HuH-7.5 (cell line): ENCODE measurements around the gene RBP5.

ENCODE experiments used
- DNase-seq: peaks from one replicate; pipeline ENCODE4 v3.0.0; 2011; ENCODE audit warnings: low spot score

Gene RBP5

DNA sequence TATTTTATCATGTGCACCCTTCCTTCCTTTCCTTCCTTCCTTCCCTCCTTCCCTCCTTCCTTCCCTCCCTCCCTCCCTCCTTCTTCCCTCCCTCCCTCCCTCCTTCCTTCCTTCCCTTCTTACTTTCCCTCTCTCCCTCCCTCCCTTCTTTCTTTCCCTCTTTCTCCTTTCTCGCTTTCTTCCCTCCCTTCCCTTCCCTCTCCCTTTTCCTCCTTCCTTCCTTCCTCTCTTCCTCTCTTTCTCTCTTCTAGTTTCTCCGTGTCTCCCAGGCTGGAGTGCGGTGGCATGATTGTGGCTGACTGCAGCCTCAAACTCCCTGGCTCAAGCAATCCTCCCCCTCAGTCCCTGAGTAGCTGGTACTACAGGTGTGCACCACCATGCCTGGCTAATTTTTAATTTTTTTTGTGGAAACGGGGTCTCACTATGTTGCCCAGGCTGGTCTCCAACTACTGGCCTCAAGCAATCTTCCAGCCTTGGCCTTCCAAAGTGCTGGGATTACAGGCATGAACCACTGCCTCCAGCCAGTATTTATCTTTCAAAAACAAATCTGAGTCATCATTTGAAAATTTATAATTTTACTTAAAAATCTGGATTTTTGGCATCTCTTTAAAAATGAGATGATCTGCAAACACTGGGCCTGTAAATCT is 27.5 kb downstream of the RBP5 start:
- DNase-seq: no peak

DNA sequence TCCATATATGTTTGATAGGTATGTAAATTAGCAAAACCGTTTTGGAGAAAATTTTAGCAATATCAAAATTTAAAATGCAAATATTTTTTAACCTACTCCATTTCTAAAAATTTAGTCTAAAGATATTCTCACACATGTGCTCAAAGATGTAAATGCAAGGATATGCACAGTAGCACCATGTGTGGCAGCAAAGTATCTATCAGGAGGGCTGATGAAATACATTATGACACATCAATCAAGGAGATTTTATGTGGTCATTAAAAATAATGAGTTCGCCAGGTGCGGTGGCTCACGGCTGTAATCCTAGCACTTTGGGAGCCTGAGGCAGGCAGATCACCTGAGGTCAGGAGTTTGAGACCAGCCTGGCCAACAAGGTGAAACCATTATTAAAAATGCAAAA is 28.4 kb downstream of the RBP5 start:
- no peak for DNase-seq

DNA sequence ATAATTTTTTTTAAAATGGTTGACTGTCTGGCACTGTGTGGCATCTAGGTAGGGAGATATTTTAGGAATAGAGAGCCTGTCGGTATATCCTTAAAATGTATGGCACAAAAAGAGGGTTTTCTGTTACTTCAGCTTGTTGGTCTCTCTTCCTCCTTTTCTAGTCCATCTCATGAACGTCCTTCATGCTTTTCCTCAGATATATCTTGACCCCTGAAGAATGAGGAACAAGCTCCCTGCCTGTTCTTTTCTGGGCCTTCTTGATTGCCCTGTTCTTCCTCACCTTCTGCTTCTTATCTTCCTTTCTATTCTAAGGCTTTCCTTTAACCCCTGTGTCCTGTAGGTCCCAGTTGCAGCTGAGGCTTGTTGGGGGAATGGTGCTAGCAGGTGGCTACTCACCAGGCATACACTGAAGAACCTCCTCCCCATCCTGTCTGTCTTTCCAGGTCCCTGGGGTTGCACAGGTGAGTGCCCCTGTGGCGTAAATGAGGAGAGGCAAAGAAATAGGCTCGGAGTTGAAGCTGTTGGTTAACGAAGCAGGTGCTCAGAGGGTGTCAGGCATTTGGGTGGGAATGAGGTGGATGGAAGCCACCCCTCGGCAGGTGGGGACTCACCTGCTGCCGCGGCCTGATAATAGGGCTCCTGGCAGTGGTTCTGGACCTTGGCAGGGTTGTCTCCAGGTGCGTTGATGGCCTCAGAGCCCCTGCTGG is 29.2 kb downstream of the RBP5 start:
- DNase-seq: no peak

DNA sequence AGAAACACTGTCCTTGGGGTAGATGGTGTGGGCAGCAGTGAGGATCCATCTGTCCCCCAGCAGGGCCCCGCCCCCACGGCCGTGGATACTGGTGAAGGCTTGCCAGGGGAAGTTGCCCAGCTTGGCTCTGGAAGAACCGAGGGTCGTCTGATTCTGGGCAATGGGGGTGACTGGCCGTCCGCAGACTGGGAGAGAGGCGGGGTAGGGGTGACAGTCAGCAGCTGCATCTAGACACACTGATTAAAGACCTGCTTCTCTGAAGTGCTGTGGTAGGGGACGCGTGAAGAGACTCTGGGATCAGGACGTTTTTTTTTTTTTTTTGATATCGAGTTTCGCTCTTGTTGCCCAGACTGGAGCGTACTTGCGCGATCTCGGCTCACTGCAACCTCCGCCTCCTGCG is 31.7 kb downstream of the RBP5 start:
- DNase-seq: no peak

DNA sequence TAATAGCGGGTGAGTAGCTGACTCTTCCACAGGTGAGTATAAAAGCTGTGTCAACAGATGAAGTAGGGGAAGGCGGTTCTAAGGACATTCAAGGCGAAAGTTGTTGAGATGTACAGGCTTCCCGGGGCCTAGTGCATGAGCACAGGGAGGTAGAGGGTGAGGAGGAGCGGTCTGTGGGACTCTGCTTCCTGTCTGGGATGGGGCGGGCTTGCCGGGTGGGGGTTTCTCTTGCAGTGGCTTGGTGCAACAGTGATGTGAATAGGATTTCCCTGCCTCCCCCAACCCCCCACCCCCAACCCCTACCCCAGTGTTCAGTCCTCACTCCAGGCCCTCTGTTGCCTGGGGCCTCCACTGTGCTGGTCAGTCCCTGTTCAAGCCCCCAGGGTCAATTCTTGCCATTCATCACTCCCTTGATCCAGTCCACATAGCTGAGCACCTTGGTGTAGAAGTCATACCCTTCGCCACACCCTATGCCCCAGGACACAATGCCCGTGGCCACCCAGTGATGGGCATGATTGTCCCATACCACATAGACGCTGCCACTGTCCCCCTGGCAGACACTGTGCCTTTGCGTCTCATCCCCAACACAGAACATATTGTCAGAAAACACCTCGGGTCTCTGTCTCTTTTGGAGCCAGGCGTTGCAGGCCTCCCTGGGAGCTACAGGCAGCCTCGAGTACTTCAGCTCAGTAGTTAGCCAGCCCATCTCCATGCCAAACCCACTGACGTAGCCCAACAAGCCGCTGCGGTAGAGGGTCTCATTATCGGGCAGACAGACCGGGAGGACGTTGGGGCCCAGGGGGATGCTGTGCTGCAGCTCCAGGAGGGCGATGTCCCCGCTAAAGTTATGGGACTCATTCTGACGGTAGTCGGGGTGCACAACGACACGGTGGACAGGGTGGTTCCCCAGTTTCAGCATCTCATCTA is 32.4 kb downstream of the RBP5 start:
- no peak for DNase-seq

DNA sequence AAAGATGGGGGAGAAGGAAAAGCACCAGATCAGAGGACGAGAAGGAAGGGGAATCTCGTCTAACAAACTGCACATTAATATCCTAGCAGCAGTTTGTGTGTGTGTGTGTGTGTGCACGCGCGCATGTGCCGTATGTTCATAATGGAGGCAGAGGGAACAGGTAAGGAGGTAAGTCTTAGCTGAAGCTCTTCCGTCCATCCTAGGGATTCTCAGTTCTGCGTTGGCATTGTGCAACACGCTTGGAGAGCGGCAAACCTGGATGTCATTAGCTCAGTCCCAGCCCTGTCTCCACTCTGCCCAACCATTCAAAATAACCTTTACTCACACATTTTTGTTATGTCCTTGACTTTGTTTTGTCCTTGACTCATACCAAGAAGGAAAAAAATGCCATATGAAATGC is 34.8 kb downstream of the RBP5 start:
- no peak for DNase-seq

DNA sequence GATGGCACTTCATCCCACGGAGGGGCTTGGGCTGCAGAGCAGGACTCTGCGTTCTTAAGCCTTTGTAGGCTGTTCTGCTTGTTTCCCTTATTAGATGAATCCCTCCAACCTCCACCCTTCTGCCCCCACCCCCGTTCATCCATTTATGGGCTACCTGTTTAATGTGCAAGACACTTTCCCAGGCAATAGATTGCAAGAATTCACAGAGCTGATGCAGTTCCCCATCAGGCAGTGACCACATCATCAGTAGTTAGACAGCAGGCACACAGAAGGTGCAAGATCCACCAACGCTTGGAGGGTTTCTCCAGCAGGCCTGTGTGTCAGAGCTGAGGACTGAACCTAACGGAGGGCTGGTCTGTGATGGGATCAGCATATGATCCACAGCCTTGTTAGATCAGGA is 35.2 kb downstream of the RBP5 start:
- no peak for DNase-seq

DNA sequence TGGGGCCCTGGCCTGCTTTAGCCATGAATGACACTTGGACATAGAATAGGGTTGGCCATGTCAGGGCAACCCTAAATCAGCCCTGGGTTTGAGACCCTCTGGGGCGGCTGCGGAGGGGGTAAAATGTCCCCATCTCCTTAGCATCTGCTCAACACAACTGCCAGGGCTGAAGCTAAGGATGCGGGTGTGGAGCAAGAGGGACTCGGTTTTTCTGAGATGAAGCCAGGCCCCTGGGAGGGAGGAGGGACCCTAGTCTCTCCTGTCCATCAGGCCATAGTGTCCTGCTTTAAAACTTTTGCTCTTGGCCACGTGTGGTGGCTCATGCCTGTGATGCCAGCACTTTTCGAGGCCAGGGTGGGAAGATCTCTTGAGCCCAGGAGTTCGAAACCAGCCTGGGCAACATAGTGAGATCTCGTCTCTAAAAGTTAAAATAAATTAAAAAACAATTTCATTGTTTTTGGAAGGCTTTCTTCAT is 35.7 kb downstream of the RBP5 start:
- no peak for DNase-seq

DNA sequence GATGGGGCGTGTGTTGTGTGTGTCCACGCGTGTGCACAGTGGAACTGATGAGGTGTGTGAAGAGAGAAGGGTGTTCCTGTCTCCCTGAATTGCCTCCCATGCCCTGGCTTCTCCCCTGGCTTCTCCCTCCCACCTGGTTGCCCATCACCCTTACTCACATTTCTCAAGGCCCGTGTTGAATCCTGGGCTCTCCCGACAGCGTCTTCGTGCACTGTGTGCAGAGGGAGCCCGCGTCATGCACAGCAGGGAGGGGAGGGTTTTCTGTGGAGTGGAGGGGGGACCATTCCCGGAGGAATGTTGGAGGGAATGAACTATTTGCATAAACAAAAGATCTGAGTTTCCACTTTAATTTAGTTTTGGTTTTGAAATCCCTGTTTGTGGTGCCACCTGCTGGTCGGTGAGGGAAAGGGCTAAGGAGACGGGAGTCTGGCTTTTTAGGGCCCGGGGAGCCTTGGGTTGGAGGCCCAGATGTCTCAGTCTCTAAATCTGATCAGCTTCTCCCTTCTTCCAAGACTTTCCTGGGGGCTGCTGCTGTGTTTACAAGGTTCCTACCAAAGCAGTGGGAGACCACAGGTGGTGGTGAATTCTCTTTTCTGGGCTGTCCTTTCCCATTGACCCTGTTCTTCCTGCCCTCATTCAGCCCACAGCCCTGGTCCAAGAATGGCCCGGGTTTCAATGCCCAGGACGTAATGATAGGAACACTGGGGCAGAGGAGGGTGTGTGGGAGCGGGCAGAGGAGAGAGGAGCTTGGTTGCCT is 36.3 kb downstream of the RBP5 start, which contains the start of gene C1R:
C1R (minus strand) TSS at position 217 of the 757 bp plus-strand sequence; CDS start at position 160, 57 bp downstream.
- peak; percentile 46 for DNase-seq

DNA sequence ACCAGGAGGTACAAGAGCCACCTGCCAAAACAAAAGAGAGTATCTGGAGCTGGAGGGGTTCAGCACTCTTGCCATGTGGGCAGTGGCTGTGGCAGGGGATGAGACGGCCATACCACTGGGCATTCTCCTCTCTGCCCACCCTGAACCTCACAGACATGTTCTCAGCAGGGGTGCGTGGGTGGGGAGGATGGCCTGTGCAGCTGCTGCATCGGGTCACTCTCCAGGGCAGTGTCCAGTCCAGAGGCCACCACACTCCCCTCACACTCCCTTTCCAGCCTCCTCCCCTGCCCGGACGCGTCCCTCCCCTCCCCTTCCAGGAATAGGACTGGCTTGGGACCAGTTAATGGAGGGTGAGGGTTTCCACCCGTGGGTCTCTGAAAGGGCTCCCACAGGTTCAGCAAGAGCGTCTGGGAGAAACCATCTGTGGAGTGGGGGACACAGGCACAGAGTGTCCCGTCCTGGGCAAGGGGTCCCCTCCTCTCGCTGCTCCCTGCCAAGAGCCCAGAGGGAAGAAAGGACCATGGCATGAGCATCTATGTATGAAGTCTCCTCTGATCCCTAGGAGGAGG is 36.9 kb downstream of the RBP5 start:
- DNase-seq: no peak

DNA sequence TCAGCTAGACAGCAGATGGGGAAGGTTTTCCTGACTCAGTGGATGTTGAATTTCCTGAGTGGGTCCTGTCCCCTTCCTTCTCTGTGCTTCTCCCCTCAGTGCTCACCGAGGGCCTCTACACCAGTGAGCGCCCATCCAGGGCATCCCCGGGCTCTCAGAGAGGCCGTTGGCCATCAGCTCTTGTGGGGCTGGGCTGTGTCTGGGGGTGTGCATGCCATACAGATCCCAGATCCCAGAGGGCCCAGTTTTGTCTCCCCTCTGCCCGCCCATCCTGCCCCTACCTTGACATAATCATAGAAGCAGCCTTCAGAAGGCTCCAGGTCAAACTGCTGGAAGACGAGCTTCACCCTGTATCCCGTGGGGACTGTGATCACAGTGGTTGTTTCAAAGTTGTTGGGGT is 37.5 kb downstream of the RBP5 start:
- no peak for DNase-seq

DNA sequence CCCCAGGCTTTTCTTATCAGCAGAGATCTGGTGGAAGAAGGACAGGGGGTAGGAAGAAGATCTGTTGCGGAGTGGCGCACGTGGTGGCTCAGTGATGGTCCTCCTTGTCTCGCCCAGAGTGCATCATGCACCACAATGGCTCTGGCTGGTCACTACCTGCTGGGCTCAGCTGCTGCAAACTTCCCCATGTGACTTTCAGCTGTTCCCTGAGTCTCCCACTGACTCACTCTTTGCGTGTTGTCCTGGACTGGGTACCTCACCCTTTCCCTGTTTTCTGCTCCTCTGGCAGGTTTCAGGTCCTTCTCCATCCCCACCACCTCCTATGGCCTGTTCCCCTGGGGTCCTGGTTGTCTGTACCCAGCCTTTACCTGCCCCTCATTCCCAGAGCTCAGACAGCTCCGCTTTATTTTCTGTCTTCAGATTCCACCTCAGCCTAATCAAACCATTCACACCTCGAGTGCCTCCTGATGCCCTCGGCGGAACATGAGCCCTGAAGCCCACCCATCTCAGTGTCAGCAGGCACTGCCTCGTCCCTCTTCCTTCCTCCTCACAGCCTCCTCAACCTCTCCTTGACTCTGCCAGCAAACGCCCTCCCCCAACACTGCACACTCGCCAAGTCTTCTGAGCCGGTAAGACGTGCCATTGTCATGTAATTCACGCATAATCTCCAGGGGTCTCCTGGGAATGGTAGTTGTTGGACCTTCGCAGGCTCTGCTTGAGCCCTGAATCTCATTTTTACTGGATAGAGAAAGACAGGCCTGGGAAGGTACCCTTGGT is 38.3 kb downstream of the RBP5 start:
- DNase-seq: no peak

DNA sequence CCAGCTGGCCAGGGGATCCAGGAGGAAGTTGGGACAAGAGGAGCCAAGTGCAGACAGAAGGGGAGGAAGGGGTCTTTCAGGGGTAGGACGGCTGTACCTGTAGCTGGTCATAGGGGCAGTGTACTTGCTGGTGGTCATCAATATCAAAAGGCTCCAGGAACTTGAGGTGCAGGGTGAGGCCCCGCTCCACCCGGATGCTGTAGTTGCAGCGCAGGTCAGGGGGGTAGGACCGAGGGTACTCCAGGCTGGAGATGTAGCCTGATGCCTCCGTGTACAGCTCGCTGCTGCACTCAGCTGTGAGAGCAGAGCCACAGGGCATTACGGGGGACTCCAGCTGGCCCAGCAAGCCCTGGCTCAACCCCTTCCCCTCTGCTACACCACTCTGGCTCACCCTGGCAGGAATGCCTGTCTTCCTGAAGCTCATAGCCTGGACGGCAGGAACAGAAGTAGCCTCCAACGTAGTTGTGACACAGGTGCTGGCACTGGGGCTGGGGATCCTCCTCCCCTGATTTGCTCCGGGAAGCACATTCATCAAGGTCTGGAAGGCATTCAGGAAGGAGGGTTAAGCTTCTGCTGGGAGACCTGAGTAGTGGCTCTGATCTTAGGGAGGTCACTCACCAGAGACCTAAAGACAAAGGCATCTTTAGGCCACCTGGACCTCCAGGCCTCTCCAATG is 39.4 kb downstream of the RBP5 start:
- DNase-seq: no peak

DNA sequence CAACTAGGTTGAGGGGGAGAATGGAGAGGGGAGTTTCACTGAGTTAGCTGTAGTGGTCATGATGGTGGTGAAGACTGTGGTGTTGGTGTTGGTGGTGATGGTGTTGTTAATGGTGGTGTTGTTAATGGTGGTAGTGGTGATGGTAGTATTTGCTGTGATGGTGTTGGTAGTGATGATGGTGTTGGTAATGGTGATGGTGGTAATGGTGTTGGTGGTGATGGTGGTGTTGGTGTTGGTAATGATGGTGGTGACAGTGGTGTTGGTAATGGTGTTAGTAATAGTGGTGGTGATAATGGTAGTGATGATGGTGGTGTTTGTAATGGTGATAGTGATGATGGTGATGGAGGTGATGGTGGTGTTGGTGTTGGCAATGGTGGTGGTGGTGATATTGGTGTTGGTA is 45.6 kb downstream of the RBP5 start:
- DNase-seq: no peak

DNA sequence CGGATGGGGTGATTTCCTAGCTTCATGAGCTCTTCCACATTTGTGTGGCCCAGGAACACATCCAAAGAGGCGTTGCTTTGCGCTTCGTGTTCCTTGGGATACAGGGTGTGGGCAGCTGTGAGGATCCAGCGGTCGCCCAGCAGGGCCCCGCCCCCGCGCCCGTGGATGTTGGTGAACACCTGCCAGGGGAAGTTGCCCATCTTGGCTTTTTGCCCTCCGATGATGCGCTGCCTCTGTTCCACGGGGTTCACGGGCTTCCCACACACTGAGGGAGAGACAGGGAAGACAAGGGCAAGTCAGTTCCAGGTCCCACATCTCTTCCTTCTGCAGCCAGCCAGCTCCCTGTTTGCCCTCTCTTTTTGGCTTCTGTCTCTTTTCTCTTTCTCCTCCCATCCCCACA is 47.7 kb downstream of the RBP5 start:
- DNase-seq: no peak

DNA sequence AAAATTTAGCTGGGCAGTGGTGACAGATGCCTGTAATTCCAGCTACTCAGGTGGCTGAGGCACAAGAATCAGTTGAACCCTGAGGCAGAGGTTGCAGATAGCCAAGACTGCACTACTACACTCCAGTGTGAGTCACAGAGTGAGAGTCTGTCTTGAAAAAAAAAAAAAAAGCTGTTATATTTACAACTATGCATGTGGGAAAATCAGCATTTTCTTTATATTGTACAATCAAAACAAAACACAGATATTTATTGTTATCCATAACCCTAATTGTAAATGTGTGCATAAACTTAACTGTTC is 48.9 kb downstream of the RBP5 start:
- DNase-seq: no peak

DNA sequence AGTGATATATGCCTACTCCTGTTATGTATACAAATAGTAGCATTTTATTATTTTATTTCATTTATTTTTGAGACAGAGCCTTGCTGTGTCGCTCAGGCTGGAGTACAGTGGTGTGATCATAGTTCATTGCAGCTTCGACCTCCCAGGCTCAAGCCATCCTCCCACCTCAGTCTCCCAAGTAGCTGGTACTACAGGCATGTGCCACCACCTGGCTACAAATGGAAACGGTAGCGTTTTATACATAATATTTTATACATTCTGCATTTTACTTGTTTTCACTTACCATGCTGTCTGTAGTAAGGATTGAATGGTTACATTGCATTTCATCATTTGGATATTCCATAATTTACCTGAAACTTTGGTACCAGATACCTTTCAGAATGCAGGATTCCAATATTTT is 50.5 kb downstream of the RBP5 start:
- DNase-seq: no peak

DNA sequence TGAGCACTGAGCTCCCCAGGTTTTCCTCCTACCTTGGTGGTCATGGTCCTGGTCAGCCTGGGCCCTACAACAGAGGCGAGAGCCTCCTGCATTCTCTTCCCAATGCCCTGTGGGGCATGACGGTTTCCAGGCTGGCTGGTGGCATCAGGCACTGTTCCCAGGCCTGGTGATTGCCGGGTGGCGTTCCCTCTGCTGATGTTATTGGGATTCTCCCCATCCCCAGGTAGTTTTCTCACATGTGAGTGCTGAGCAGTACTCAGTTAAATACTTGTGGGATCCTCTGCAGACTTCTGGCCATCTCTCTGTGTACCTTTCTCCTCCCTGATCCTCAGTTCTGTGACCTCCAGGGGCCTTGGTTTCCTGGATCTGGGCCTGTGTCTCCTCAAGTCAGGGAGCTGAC is 52.2 kb downstream of the RBP5 start:
- no peak for DNase-seq

DNA sequence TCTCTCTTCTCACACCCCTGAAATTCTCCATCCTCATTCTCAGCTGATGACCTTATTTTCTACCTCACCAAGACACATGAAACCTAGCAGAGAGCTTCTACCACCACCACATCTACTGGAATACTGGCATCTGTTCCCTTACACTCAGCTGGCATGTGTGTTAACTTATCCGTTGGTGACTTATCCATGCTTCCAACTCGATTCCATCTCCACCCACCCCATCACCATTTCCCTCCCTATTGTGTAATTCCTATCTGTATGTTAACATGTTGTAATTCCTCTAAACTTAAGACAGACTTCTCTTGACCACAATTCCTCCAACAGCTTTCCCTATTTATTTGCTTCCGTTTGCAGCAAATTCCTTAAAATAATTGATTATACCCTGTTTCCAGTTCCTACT is 52.8 kb downstream of the RBP5 start:
- no peak for DNase-seq

DNA sequence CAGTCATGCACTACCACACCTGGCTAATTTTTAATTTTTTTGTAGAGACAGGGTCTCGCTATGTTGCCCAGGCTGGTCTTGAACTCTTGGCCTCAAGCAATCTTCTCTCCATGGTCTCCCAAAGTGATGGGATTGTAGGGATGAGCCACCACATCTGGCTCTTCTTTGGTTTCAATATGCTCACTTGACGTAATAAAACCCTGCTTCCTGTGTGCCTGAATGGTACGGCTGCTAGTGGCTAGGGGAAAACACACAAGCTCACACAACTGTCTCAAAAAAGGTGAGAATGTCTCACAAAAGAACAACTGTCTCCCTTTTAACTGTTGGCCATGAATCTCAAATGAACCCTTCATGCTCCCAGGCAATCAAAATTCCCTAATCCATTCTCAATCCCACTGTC is 53.2 kb downstream of the RBP5 start:
- no peak for DNase-seq

DNA sequence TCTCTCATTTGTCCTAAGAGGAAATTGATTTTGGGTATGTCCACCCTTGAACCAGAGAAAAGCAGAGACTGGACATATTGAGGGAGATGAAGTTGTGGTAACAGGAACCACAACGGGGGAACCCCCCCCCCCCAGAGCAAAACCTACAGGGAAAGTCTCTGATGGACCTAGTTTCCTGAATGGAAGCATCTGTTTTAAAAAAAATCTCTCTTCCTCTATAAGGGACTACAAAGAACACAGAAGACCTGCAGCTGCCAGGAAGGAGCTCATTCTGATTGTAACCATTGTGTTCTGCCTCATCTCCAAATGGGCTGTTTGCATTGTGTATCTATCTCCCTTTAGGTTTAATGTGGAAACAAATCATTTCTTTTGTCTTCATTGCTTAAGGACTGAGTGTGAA is 54.7 kb downstream of the RBP5 start:
- no peak for DNase-seq
